SW 1271 (cell line): ENCODE measurements around the gene CA6.
"Not testable (repeated sequence)": the region's sequence is repeated elsewhere in the genome, so short reads cannot be mapped to it uniquely, and the experiment has no call there.

Experiments
- DNase-seq, 2 experiments: peaks; one replicate each; lab custom pipeline; 2025; lab: John Stamatoyannopoulos, UW

CA6 gene

GRCh38 chr1:9004700-9005394, 59.2 kb downstream of the CA6 start:
- DNase-seq, result peak; percentile 10 to 37

- no peak for DNase-seq
Observed at GRCh38 chr1:9005395-9005708, 59.7 kb downstream of the CA6 start.

- DNase-seq, result no peak
Observed at GRCh38 chr1:9006956-9007615, 61.4 kb downstream of the CA6 start.

- no peak for DNase-seq
Observed at GRCh38 chr1:9008236-9008635, 62.6 kb downstream of the CA6 start.

- DNase-seq, result no peak
Observed at GRCh38 chr1:9009438-9010370, 64.0 kb downstream of the CA6 start.

- no peak for DNase-seq
Observed at GRCh38 chr1:9010781-9011323, 65.2 kb downstream of the CA6 start.

- DNase-seq, result no peak
Observed at GRCh38 chr1:9013819-9014218, 68.2 kb downstream of the CA6 start.

GRCh38 chr1:9014475-9015375, 69.1 kb downstream of the CA6 start:
- no peak for DNase-seq

- DNase-seq, result no peak
Observed at GRCh38 chr1:9016455-9016854, 70.8 kb downstream of the CA6 start.

- no peak for DNase-seq
Observed at GRCh38 chr1:9018333-9018732, 72.7 kb downstream of the CA6 start.

- DNase-seq, result no peak
Observed at GRCh38 chr1:9019896-9020295, 74.2 kb downstream of the CA6 start.

GRCh38 chr1:9020305-9020704, 74.6 kb downstream of the CA6 start:
- no peak for DNase-seq

- not testable (repeated sequence) for DNase-seq
Observed at GRCh38 chr1:9022026-9022738, 76.5 kb downstream of the CA6 start.

- no peak for DNase-seq
Observed at GRCh38 chr1:9022773-9023172, 77.1 kb downstream of the CA6 start.
